Omental fat pad (tissue), 4 donors: Measurements from ENCODE around the gene ZNHIT6. TPM values are rescaled to one million over a fixed set of nuclear protein-coding genes. Genes with fewer than 3 reads are reported as not detected.
"Not testable (repeated sequence)": the region's sequence is repeated elsewhere in the genome, so short reads cannot be mapped to it uniquely, and the experiment has no call there.

Experiments used
- ATAC-seq: fragments of 150-250 bp; one replicate; pipeline ENCODE4 v1.9.1; 2016; ENCODE audit warnings: mild to moderate bottlenecking, moderate library complexity; ENCODE audit not compliant: low FRiP score
- DNase-seq: peaks from one replicate; pipeline ENCODE4 v3.0.0-alpha.2; 2019; ENCODE audit warnings: low spot score
- CTCF ChIP-seq, 3 donors: fragments of 450-650 bp; IDR thresholded peaks; one replicate each; pipeline ENCODE4 v1.5.1; 2016 to 2017; ENCODE audit warnings: antibody characterized with exemption in 3 of 3, mild to moderate bottlenecking in 3 of 3, moderate library complexity in 2 of 3
- total RNA-seq, 4 donors: library from RNA; depleted of rRNA; stranded (reverse); fragments of >200 nt; gene quantifications; one replicate each; pipeline ENCODE4 v1.1.0, GENCODE V29; 2016

ZNHIT6 gene
- total RNA-seq, 4 donors from 2014 or later: 9.6 to 20.5 (median 15.4) TPM

DNA sequence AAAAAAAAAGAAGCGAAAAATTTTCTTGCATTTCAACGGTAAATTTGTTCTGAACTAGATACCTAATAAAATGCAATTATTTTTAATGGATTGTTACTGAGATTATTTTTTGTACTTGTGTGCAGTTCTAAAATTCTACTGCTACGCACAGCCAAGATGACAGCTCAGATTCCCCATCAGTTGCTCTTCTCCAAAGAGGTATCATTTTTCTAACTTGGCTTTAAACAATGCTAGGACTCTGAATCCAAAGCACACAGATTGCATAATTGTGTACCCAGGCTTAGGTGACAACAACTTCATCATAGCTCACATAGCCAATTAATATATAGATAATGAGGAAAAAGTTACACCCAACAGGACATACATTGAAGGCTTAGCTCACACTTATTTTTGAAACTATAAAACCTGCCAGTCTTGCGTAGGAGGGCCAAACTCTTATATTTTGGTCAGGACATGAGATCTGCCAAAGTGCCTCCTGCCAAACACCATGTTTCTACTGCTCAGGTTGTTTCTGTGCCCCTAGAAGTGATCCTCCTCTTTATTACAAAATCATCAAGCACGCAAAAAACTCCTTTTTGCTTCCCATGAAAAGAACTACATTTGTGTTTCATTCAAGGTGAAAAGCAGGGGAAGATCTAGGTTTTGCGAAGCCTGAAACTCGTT is 10.6 kb upstream of the ZNHIT6 start:
- TF ChIP-seq CTCF (IDR thresholded peaks at IDR 0.05): no peak
- DNase-seq (no peak), ATAC-seq (no peak)

GRCh38 chr1:85714418-85715114 is 6.3 kb upstream of the ZNHIT6 start:
- DNase-seq, ATAC-seq: not testable (repeated sequence)

DNA sequence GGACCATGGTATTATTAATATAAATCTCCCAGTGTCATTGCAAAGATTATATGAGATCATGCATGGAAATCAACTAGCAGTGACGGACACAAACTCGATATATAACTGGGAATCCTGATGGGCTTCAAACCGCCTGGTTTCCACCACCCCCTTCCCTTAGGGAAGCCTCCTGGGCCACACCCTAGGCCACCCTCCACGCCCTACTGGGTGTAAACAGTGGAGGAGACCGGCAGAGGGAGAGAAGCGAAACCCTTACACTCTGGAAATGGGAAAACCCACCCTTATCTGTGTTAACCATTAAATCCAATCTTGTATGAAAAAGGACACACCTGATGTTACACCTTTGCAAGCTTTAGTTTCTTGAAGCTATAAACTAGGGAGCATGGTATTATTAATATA is 595 bp upstream of the ZNHIT6 start:
- no peak for ATAC-seq
- TF ChIP-seq CTCF (IDR thresholded peaks at IDR 0.05): no peak

DNA sequence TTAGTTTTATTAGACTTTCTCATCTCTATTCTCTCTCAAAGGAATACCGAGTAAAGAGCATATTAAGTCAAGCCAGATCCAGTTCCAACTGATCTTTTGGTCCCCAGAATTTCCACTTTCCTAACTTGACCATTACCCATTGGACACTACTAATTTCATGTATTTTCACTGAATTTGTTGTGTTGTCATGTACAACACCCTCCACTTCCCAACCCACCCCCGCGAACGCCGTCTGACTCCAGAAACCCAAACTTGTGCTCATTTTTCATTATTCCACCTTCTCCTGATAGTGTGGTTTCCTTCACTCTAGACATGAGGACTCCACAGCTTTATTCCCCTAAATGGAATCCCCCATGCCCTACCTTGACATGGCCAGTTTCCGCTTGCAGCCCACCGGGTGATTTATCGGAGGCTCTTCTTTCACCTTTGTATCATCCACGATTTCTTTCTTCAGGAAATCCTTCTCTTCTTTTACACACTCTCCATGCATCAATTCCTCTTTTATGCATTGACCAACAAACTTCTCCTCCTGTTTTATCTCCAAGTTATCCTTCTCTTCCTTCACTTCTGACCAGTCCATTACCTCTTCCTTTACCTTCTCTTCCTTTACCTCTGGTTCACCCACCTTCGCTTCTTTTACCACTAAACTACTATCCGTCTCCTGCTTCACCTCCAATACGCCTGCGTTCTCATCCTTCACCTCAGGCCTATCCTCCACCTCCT is 805 bp downstream of the ZNHIT6 start:
- no peak for TF ChIP-seq CTCF (IDR thresholded peaks at IDR 0.05)
- ATAC-seq: no peak
- no peak for DNase-seq

More for the DNA sequence above, 595 bp upstream of the ZNHIT6 start:
- no peak for DNase-seq

GRCh38 chr1:85705940-85706339 is 2.3 kb downstream of the ZNHIT6 start:
- no peak for DNase-seq
- ATAC-seq: no peak
- TF ChIP-seq CTCF (IDR thresholded peaks at IDR 0.05): no peak

- no peak for DNase-seq
- TF ChIP-seq CTCF (IDR thresholded peaks at IDR 0.05): no peak
- ATAC-seq: no peak
These were observed 7.8 kb downstream of the ZNHIT6 start for GRCh38 chr1:85700422-85700821.

DNA sequence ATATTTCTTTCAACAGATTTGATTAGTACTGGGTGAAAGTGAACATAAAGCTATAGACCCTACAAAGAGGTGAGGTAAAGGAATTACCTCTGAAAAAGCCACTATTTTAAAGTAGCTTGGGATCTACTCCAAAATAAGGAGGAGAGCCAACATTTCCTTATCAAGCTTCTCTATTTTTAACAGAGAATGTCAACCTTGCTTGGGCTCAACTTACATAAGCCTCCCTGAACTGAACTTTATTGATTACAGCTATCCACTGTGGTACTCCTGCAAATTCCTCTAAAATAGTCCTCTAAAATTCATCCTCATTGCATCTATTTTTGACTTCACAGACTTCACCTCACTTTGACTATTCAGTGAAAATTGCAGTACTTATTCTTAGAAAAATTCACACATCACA is 10.3 kb downstream of the ZNHIT6 start:
- DNase-seq: no peak
- no peak for ATAC-seq
- no peak for TF ChIP-seq CTCF (IDR thresholded peaks at IDR 0.05)
